Stimulated activated CD8-positive, alpha-beta memory T cell treated with anti-CD3 and anti-CD28 coated beads, Interleukin-4, amount 100 ng/mL, for 48 hours (primary cell): Measurements from ENCODE around the gene E2F6.
"Not testable (repeated sequence)": the region's sequence is repeated elsewhere in the genome, so short reads cannot be mapped to it uniquely, and the experiment has no call there.

Experiments
- DNase-seq: peaks from one replicate; pipeline ENCODE4 v3.0.0-alpha.2; 2020

Gene E2F6

DNA sequence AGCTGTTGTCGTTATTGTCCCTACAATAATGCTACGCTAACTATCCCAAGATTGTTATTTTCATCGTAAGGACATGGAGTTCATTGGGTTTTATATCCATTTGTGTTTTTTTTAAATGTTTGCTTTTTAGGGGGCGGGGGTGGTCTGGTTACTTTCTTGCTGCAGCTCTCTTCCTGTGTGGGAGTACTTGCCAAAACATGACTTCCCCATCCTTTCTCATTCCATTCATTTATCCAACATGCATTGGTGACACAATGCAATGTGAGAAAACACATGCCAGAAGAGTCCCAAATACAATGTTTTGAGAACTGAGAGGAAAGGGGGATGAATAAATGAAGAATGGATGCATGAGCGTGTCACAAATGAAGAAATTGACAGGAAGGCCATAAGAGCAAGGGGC is 55.9 kb downstream of the E2F6 start:
- DNase-seq, result no peak

DNA sequence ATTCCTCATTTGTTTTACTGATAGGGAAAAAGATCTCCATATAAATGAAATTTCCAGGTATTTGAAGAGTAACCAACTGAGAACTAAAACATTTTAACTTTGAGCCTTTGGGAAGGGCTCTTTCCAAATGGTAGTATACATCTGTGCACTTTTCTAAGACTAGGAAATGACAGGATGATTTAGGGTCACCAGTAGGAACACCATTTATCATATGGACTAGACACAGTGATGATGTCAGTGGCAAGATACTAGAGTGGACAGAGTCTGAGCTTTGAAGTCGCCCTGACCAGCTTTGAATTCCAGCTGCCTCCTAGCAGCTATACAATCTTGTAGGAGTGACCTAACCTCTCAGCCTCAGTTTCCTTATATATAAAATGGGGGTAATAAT is 56.4 kb downstream of the E2F6 start:
- DNase-seq, result no peak

DNA sequence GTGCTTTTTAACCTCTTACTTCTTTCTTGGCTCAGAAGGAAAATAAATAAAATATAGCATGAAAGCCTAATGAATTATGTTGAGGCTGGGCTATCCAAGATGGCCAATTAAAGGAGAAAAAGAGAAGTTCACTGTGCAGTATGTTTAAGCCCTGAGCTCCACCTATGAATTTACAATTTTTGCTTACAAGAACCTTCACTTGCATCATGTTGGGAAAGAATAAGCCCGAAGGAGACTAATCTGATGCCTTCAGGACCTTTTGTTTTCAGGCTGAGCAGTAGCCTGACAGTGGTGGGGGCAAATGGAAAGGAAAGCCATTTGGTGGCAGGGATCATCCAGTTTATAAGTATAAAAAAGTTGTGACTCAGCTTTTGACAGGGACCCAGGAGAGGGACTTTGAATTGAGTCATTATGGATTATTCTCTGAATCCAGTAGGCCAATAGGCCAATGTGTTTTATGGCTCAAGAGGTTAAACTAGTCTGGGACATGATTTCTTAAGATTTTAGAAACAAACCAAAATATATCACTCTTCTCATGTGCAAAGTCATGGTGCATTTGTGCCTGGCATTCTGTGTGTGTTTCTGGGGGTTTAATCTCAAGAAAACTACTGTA is 56.9 kb downstream of the E2F6 start:
- DNase-seq, result no peak

DNA sequence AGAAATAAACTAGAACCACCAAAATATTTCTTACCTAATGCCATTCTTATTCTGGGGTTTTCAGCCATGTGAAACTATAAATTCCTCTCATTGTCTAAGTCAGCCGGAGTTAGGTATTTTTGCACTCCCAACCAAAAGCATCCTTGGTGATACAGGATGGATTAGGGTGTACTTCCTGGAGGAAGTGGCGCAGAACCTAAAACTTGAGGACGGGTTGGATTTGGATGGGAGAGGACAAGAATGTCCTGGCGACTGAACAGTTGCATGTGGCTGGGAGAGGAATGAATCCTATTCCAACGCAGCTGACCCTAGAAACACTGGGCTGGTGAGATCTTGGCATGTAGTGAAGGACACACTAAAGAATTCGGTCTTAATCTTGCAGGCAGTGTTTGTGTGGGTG is 58.5 kb downstream of the E2F6 start:
- no peak for DNase-seq

DNA sequence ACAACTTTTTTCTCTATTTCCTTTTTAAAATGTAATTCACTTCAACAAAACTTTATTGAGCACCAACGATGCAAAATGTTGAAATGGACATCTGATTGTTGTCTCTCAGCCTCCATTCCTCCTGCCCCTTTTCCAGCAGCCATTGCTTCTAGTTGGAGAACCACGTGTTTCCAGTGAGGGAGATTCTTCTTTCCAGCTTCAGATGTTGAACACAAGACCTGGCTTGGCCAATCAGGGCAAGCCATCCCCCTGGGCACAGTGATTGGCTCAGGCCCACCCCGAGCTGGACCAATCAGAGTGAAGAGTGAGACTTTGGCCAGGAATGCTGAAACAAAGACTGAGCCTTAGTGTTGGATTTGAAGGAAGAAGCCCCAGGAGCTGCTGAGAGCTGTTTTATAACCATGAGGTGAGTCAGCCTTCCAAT is 59.0 kb downstream of the E2F6 start:
- DNase-seq, result no peak

DNA sequence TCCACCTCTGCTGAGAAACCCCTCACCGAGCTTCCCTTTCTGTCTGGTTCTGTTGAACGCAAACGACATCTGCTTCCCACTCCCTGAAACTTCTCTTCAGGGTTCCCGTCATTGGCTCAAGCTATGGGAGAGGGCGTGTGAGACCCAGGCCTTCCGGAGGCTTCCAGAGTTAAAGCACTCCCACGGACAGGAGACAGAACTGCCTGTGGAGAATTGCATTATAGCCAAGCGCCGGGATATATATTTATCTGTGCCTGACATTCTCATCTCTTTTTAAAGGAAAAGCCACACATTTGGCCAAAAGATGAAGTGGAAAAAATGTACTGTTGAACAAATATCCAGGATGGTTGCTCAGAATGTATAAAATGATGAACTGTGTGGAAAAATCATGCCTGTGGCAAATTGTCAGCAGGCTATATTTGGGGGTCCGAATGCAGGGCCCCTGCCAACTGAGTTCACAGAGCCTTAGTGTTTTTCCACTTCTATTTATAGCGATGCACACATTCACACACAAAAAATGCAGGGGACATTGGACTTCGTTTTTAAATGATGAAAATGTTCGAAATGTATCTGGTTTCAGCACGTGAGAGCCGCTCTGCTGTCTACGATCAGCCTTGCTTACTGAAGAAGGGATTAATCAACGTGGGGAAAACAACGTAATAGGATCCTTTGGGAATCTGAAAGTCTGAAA is 59.5 kb downstream of the E2F6 start:
- no peak for DNase-seq

DNA sequence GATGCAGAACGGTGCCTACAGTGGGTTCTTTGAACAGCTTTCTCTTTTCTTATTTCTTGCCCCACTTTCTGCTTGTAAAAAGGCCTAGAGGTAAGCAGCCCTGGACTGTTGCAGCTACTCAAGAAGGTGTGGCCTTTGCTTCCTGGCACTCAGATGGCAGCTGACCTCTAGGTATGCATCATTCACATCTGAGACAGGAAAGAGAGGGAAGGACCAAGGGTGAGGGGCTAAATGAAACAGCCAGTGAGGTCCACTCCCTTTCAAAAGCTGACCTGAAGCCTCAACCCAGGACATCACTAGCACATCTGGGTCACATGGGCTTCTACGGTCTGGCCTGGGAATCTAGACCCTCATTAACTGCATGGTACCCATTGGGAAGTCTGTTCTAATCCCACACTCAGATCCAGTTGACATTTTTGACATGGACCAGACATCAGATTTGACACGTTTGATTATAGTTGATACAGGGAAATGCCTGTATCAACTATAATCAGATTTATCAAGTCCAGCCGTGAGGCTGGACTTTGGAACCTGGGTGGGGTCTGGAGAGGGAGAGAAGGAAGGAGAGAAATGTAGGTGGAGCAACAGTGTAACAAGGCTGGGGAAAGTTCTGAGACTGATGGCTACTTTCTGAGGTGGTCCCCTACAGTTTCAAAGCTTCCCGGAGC is 60.2 kb downstream of the E2F6 start:
- DNase-seq, result no peak

DNA sequence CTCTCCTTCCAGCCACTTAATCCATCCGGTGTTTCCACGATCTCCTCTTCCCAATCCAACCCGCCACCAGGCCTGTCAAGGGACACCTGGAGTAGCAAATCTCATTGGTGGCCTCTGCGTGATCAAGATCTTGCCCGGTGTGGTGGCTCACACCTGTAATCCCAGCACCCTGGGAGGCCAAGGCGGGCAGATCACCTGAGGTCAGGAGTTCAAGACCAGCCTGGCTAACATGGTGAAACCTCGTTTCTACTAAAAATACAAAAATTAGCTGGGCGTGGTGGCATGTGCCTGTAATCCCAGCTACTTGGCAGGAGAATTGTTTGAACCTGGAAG is 60.9 kb downstream of the E2F6 start:
- not testable (repeated sequence) for DNase-seq

DNA sequence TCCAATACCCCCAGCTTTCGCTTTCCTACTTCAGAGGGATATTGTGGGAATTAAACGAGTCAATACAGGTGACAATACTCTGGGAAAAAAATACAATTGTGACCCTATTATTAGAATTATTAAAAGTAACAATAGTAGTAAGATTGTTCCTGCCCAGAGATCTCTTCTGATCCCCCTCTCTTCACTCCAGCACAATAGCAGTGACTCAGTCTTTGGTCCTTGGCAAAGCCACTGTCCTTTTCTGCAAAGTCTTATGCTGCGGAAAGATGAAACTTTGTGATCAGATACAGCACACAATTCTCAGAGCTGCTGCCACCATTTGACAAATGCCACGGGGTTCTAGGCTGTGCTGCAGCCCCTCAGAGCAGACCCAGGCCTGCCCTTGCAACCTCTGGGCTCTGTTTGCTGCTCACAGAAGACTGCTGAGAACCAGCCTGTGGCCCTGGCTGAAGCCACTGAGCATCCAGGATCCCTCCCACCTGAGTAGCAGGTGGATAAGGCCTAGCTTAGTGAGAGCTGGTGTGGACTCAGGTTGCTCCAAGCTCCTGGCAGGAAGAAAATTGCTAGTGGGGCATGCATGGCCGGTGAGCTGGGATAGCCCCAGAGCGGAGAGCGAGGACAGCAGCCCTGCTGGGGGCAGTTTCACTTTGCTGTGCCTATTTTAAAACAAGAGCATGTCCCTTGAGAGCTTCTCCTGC is 61.4 kb downstream of the E2F6 start:
- DNase-seq, result no peak

DNA sequence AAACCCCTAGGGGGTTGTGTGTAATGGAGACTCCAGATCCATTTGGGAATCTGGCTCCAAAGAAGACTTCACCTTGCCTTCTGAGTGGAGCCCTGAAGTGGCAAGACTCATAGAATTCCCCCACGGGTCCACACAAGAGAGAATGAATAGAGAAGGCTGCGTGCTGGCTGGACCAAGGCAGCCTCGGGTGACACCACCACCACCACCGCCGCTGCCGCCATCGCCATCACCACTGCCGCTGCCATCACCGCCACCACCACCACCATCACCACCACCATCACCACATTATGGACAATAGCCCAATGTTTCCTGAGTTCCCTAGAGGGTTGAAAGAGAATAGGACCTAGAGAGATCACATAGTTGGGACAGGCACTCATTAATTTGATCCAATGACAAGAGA is 63.5 kb downstream of the E2F6 start:
- no peak for DNase-seq

DNA sequence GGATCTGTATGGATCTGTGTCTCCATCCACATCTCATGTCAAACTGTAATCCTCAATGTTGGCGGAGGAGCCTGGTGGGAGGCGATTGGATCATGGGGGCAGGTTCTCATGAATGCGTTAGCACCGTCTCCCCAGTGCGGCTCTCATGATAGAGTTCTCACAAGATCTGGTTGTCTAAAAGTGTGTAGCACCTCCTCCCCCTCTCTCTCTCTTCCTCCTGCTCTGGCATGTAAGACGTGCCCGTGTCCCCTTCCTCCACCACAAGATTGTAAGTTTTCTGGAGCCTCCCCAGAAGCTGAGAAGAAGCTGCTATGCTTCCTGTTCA is 66.6 kb downstream of the E2F6 start:
- no peak for DNase-seq

DNA sequence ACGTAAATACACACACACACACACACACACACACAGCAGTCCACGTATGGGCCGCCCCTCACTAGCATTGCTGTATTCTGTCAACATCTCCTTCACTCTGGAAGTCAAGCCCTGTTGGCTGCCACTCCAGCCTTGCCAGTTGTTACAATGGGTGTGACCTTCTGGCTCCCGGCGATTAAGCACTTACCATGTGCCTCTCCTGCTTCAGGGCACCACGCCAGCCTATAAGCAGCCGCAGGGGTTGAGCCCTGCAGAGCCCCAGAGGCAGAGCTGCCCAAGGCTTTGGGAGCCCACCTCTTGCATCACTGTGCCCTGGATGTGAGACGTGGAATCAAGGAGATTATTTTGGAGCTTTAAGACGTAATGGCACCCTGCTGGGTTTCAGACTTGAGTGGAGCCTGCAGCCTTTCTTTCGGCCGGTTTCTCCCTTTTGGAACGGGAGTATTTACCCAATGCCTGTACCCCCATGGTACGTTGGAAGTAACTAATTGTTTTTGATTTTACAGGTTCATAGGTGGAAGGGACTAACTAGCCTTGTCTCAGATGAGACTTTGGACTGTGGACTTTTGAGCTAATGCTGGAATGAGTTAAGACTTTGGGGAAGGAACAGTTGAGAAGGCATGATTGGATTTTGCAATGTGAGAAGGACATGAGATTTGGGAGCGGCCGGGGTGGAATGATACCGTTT is 67.1 kb downstream of the E2F6 start:
- no peak for DNase-seq

DNA sequence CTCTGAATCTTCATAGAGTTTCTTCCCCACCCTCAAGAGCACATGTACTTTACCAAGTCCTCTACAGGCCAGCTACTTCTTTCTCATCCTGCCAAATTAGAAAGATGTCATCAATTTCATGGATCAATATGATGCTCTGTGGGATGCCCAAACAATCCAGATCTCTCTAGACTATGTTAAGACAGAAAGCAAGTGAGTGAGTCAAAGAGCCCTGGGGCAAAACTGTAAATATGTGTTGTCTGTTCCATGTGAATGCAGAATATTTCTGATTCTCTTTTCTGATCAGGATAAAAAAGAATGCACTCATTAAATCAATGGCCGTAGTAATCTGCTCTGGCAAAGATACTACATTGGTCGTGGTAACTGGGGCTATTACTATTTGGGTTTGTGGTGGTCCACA is 68.4 kb downstream of the E2F6 start:
- no peak for DNase-seq

DNA sequence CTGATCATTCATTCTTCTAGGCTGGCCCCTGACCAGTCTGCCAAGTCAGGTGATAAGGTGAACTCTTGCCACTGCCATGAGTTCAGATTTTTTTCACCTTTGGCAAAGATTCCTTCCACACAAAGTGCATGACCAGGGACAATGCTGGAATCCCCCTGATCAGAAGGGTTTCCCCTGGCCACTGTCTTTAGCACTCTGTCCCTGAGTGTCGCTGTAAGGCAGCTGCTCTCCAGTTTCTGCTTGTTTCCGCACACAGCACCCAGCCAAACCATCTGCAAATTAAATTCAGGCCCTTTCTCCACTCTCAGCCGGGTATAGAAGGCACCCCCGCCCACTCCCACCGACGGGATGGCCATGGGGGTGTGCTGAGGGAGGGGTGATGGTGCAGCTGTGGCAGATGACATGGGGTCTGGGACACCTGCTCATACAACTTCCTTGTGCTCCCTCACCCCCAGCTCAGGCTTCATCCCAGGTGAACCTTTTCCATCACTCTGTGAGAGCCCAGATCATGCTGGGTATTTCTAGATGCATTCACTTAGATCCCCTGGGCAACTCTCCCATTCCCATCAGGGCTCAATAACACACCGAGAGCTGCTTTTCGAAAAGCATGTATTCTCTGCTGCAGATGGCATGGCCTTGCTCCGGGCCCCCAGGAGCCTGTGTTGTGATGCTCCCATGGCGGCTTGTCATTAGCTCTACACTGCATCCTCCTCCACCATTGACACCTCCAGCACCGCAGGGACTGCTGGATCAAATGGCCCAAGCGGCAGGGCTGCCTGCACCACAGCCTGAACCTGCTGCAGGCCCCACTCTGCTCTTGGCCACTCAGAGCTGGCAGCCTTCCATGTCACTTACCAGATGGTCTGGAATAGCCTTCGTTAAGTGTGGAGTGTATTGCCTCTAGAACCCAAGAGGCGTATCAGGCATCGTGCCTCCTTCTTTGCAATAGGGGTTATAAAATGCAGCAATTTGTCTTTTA is 69.2 kb downstream of the E2F6 start:
- no peak for DNase-seq

DNA sequence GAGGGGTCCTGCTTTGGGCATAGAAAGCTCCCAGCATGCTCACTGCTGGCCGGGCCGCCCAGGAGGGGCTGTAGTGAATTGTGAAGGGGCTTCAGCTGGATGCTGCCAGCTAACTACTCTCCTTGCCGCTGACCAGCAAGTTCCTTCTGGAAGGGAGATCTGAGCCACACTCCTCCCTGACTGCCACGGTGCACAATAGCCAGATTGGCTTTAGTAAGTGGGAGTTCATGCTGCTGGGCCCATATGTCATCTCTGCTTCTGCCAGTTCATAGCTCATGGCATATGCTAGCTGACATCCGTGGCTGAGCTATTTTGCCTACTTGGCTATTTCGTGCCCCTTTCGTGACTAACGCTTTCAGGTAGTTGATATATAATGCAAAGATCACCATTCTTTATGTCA is 69.9 kb downstream of the E2F6 start:
- no peak for DNase-seq

DNA sequence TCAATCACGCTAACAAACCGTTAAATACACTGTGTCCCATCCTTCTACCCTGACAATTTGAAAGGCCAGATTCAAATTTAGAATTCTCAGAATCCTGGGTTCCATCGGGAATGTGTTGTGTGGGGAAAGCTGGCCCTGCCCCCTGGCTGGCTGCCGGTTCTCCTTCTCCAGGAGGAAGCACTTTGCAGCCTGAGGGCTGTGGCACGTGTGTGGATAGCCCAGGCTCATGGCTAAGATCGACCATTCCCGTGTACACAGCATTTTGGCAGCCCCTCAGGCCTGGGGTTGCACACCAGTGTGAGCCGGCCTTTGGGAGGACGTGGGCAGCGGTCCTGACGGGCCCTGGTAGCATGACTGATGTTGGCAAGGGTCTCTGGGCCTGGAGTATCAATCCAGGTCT is 70.6 kb downstream of the E2F6 start:
- no peak for DNase-seq
